ENCODE results near the gene APBB3.

APBB3 gene

DNA sequence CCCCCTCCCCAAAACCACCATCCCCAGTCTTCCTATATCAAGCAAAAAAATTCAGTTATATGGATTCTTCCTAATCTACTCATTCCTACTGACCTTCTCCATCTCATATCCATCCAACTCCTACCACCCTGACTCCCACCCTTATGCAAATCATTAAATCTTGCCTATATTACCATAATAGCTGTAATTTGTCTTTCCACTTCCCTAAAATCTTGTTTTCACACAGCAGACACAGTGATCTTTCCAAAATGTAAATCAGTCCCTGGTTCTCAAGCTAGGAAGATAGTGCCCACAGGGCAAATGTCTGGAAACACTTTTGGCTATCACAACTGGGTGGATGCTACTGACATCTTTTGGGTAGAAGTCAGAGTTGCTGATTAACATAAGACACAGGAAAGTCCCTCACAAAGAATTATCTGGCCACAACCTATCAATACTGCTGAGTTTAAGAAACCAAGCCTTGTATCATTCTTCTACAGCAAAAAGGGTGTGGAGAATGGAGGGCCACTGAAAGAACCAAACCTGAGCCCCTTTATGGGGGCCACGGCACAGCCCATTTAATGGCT, 8.6 kb downstream of the APBB3 start:
- no peak for DNase-seq (ENCODE audit: low read depth in 3 of 3)

- DNase-seq (ENCODE audit: low read depth in 3 of 3) = no peak
Observed at GRCh38 chr5:140554454-140554853, 9.9 kb downstream of the APBB3 start.

DNA sequence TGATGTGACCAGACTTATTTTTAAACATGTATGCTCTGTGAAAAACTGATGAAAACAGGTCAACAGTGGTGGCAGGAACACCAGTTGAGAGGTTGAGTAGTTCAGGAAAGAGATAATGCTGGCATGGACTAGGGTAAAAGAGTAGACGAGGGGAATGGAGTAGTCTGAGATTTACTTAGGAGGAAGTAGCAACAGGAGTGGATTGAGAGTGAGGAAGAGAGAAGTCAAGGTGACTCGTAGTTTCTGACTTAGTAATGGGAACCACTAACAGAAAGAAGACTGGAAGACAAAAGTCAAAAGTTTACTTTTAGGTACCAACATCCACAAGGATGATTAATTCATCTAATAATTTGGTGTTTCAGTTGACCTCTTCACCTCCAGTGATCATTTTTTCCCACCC, 10.7 kb downstream of the APBB3 start:
- DNase-seq (ENCODE audit: low read depth in 3 of 3) = no peak

GRCh38 chr5:140551872-140552271, 12.5 kb downstream of the APBB3 start:
- no peak for DNase-seq (ENCODE audit: low read depth in 3 of 3)

DNA sequence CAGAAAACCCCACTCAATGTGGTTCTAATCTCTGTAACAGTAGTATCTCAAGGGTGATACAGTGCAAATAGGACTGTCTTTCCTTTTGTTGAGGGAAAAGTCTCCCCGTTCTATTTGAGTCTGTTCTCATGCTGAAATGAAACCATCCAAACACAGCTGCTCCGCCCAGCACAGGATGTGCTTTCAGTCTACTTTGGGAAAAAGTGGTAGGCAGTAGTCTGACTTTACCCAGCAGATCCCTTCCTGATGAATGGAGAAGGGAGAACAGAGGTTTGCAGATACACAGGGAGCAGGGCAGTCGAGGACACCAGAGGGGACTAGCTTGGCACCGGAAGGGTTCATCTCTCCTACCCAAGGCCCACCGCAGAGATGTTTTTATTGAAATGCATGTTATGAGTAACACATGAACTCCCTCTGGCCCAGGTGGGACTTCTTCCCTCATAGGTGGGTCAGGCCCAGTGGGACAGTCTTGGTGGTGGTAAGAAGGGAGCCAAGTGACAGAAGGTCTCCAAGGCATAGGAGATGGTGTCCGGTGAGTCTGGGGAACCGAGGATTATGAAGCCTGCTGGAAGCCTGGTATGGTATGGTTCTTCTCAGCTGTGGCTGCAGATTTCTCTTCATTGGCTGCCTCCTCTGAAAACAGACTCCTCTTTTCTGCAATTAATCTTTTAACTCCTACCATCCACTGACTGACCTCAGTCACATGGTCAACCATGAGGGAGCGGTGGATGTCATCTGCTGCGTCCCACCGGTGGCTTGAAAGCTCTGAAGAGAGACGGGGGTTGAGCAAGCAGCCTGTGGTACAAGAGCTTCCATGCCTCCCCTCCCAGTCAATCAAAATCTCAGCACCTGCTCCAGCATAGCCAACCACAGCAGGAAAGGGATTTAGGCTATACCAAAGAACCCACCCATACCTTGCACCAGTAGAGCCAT, 14.0 kb downstream of the APBB3 start:
- DNase-seq (ENCODE audit: low read depth in 3 of 3) = no peak

DNA sequence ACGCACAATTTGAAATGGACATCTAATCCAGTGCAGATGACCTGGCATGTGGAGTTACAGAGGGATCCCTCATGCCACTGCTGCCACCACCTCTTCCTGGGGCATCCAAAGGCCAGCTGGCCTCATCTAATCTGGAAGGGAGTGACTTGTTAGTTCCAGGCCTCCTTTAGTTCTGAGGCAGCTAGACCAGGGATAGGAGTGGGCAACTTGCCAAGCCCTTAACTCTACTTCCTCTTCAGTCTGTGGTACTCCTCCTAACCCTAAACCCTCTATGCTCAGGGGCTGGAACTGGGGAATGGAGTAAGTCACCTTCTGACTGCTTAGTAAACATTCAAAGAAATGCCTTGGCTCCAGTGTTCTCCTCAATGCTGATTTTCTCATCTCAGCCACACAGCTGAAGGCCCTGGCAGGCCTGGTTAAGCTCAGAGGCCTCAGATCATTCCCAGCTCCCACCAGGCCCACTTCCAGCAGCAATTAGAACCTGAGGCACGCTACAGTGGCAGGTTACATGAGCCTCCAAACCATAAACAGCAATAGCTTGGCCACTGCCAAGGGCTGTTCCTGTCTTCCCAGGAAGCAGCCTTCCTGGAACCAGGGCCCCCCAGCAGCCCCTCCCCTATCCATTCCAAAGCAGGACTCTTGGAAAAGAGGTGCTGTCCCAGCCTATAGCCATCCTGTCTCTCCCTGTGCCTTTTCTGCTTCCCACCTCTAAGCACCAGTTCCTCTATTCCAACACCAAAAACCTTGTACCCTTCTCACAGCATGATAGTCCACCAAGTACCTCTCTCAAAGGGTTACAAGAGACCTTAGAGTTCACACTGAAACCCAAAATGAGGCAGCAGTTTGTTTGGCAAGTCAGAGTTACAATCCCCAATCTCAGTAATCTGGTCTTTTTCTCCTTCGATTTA, 14.9 kb downstream of the APBB3 start:
- no peak for DNase-seq (ENCODE audit: low read depth in 3 of 3)

GRCh38 chr5:140548791-140549190, 15.6 kb downstream of the APBB3 start:
- no peak for DNase-seq (ENCODE audit: low read depth in 3 of 3)

GRCh38 chr5:140548300-140548688, 16.1 kb downstream of the APBB3 start:
- no peak for DNase-seq (ENCODE audit: low read depth in 3 of 3)

- peak; percentile 78 to 87 (median 80) for DNase-seq (ENCODE audit: low read depth in 3 of 3)
Observed at GRCh38 chr5:140547508-140548299, 16.7 kb downstream of the APBB3 start, which contains the start of gene EIF4EBP3. Gene EIF4EBP3, plus strand, starts transcription at chr5:140547662. Its CDS starts 76 bp downstream, at chr5:140547738.

- no peak for DNase-seq (ENCODE audit: low read depth in 3 of 3)
Observed at GRCh38 chr5:140546851-140547507, 17.4 kb downstream of the APBB3 start.

DNA sequence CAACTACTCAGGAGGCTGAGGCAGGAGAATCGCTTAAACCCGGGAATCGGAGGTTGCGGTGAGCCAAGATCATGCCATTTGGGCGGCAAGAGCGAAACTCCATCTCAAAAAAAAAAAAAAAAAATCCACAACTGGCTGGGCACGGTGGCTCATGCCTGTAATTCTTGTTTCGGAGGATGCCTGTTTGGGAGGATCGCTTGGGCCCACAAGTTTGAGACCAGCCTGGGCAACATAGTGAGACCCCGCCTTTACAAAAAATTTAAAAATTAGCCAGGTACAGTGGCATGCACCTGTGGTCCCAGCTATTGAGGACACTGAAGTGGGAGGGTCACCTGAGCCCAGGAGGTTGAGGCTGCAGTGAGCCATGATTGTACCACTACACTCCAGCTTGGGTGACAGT, 18.8 kb downstream of the APBB3 start:
- no peak for DNase-seq (ENCODE audit: low read depth in 3 of 3)

DNA sequence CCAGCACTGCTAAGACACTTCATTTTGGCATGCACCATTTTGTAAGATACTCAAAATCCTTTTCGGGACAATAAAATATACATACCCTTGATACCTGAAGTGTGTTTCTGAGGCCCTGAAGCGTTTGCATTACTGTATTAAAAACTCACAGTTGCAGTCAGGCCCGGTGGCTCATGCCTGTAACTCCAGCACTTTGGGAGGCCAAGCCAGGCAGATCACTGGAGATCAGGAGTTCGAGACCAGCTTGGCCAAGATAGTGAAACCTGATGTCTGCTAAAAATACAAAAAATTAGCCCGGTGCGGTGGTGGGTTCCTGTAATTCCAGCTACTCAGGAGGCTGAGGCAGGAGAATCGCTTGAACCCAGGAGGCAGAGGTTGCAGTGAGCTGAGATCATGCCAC, 19.4 kb downstream of the APBB3 start:
- no peak for DNase-seq (ENCODE audit: low read depth in 3 of 3)

DNA sequence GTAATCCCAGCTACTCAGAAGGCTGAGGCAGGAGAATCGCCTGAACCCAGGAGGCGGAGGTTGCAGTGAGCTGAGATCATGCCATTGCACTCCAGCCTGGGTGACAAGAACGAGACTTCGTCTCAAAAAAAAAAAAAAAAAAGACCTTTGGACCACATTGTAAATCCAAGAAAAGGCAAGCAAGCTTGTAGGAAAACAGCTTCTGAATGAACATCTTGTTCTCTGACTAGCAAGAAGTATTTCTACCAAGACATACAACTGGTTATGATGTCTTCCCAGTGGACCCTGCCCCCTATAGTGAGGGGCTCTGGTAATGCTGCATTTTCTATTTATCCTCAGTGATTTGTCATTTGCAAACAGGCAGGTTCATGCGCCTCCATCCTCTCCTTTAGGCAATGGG, 21.4 kb downstream of the APBB3 start:
- no peak for DNase-seq (ENCODE audit: low read depth in 3 of 3)

- DNase-seq (ENCODE audit: low read depth in 3 of 3) = no peak
Observed at GRCh38 chr5:140540227-140540626, 24.2 kb downstream of the APBB3 start.

GRCh38 chr5:140524003-140524402, 40.4 kb downstream of the APBB3 start:
- no peak for DNase-seq (ENCODE audit: low read depth in 3 of 3)

DNA sequence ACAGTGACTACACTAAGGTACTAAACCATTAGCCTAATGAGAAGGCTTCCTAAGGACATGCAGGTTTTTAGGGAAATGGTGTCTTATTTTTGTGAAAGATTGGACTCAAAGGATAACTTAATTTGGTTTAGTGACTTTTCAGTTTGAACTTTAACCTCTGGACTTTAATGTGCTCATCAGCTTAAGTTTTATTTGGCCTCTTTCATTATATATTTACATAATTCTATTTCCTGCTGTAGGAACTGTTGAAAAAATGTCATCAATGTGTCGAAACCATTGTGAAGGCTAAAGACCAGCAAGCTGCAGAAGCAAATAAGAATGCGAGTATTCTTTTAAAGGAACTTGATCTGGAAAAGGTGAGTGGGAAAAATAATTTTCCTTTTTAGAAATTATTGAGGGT, 51.3 kb downstream of the APBB3 start:
- no peak for DNase-seq (ENCODE audit: low read depth in 3 of 3)

GRCh38 chr5:140509898-140510297, 54.5 kb downstream of the APBB3 start:
- no peak for DNase-seq (ENCODE audit: low read depth in 3 of 3)
